ENCODE results near the gene HECA. TPM values are rescaled to one million over a fixed set of nuclear protein-coding genes. Genes with fewer than 3 reads are reported as not detected.
A peak's percentile ranks its signal among the peaks of the same experiment; 100 is the strongest.
"Not testable (repeated sequence)": the region's sequence is repeated elsewhere in the genome, so short reads cannot be mapped to it uniquely, and the experiment has no call there.

HECA gene
- polyA plus RNA-seq, 10 donors = 16.8 to 26.9 (median 20.5) TPM

GRCh38 chr6:139198529-139199288, 63.8 kb downstream of the HECA start:
- no peak for DNase-seq

- no peak for DNase-seq
Measured at GRCh38 chr6:139201378-139201777, 66.5 kb downstream of the HECA start.

- no peak for DNase-seq
Measured at GRCh38 chr6:139204978-139205377, 70.1 kb downstream of the HECA start.

GRCh38 chr6:139205843-139206242, 71.0 kb downstream of the HECA start:
- no peak for DNase-seq

- not testable (repeated sequence) for DNase-seq
Measured at GRCh38 chr6:139210766-139211165, 75.9 kb downstream of the HECA start.

GRCh38 chr6:139212460-139212859, 77.6 kb downstream of the HECA start:
- DNase-seq = not testable (repeated sequence)

GRCh38 chr6:139219271-139219729, 84.4 kb downstream of the HECA start:
- peak; percentile 83 to 92 (median 86) for DNase-seq

GRCh38 chr6:139219746-139220145, 84.9 kb downstream of the HECA start:
- DNase-seq = no peak

GRCh38 chr6:139228387-139228786, 93.5 kb downstream of the HECA start:
- not testable (repeated sequence) for DNase-seq

Other genes starting within 250 kb of the HECA start
- gene REPS1, start 146.8 kb upstream of the HECA start, polyA plus RNA-seq (ENCODE audit: insufficient read length in 10 of 10) = 10 to 100 TPM; 34.1 to 57.7 (median 45.6) TPM
- gene ABRACL, start 106.3 kb upstream of the HECA start, polyA plus RNA-seq (ENCODE audit: insufficient read length in 10 of 10) = 10 to 100 TPM; 14.0 to 43.4 (median 18.8) TPM
- gene TXLNB, start 156.9 kb downstream of the HECA start, polyA plus RNA-seq (ENCODE audit: insufficient read length in 10 of 10) = 100 to 1,000 TPM in 5 of 10 donors, 10 to 100 TPM in 5; 51.9 to 150 (median 102) TPM
- 100 to 1,000 TPM in 4 of 10 donors, 10 to 100 TPM in 6; 61.2 to 117 (median 96.5) TPM for gene CITED2, start 239.6 kb downstream of the HECA start, polyA plus RNA-seq (ENCODE audit: insufficient read length in 10 of 10)

Data from muscle of back (tissue), 11 donors.